ENCODE measurements around the gene FAM222A. TPM values are rescaled to one million over a fixed set of nuclear protein-coding genes. Genes with fewer than 3 reads are reported as not detected.

The FAM222A gene
- total RNA-seq, 5 donors from 2014 or later (not counting 1 experiment from before 2014, with no cell fraction given), result 0.95 to 4.2 (median 1.6) TPM

DNA sequence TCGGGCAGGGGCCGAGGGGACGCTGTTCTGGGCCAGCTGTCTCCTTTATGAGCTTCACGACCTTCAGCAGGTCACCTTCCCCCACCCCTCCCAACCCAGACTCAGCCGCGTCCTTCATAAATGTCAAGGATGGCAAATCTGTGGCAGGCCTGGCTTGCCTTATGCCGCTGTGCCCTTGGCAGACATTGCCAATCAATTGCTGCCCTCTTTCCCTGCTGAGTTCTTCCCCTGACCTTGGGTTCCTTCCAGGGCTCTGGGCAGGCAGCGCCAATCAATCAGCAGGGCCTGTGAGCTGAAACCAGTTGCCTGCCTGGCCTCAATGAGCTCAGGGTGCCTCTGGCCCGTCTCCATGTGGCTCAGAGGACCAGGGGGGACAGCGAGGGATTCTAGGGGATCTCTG lies 7.7 kb downstream of the FAM222A start:
- H3K27ac ChIP-seq (ENCODE audit: low read length), result no peak overlapping the region
- no peaks in the 10 kb centered on the region for H3K36me3 ChIP-seq (ENCODE audit: control insufficient read depth in 2 of 2, extremely low read depth in 1 of 2, insufficient read depth in 1 of 2, low read length in 1 of 2)
- Mint-ChIP-seq H3K27me3 (peaks cover 15 to 28% of the 10 kb centered on the region in 2 donors), H3K9me3 (no peaks in the 10 kb centered on the region), H3K4me1 (no peaks in the 10 kb centered on the region), H3K4me3 (no peak overlapping the region), H3K36me3 (no peaks in the 10 kb centered on the region), H3K27ac (no peak overlapping the region)
- H3K9me3 ChIP-seq, result no peaks in the 10 kb centered on the region
- CTCF ChIA-PET, result no interaction called here
- peaks cover 4 to 37% of the 10 kb centered on the region in 2 experiments for H3K27me3 ChIP-seq (replicated peaks in 1 of 2; ENCODE audit: control insufficient read depth in 2 of 2, extremely low read depth in 1 of 2, insufficient read depth in 2 of 2, low read length in 1 of 2)
- ATAC-seq (replicated peaks in 1 of 4) (no peak), DNase-seq (no peak)
- 92% methylated on average over 9 of the region's 10 CpGs for WGBS (ENCODE audit: insufficient coverage)
- H3K4me1 ChIP-seq (ENCODE audit: control insufficient read depth in 1 of 2, extremely low read depth in 1 of 2, insufficient read depth in 2 of 2, low read length in 2 of 2), result no peaks in the 10 kb centered on the region
- H3K4me3 ChIP-seq (ENCODE audit: control insufficient read depth in 1 of 2, extremely low read depth in 1 of 2, low read length in 1 of 2), result no peak overlapping the region
- POLR2A ChIA-PET, result no interaction called here

DNA sequence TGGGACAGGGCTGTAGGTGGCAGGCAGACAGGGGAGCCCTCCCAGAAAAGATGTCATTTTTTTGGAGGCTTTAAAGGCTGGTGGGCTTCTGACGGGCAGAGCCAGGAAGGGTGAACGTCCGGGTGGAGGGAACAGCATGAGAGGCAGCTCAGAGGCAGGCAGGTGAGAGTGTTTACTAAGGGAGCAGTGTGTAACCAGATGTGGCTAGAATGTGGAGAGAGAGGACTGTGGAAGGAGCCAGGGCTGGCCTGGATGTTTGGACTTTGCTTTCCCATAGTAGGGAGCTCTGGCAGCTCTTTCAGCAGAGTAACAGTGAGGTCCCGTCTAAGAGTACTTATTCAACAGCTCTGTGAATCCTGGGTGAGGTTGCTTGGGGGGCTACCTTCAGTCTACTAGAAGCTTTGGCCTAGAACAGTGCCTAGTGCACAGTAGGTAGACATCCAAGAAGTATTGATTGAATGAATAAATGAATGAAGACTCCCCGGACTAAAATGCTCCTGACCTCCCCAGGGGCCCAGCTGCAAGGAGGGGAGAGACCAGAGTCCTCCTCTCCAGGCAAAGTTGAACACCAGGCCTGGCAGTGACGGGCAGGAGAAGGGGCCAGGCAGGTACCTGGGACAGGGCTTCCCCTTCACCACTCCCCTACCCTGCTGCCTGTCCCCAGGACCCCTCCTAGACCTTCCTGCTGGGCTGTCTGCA lies 8.5 kb downstream of the FAM222A start:
- WGBS (ENCODE audit: insufficient coverage), result 78% methylated on average over 4 of the region's 6 CpGs

DNA sequence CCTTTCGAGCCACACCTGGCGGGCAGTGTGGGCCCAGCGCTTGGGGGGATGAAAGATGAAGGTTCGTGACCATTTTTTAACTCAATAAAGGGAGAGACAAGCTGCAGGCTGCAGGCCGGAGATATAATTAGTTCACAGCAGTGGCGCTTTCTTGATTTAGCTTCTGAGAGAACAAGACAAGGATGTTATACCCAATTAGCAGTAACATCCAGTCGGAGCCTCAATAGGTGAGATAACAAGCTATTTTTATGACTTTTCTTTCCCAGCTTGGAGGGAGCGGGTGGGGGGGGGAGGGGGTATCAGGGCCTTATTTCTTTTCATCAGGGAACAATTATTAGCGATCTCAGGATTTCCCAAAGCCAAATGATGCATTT lies 9.1 kb downstream of the FAM222A start:
- no peaks in the 10 kb centered on the region for H3K4me1 ChIP-seq (ENCODE audit: control insufficient read depth in 1 of 2, extremely low read depth in 1 of 2, insufficient read depth in 2 of 2, low read length in 2 of 2)
- POLR2A ChIA-PET, result interaction anchor here in 1 of 2 donors (0.6 kb wide), 1 partner anchor 250 kb away, joined by 9 read pairs; no protein-coding TSS in a partner anchor
- no peaks in the 10 kb centered on the region for H3K9me3 ChIP-seq
- WGBS (ENCODE audit: insufficient coverage), result 100% methylated on average over 2 of the region's 9 CpGs
- ATAC-seq (replicated peaks in 1 of 4), result no peak
- H3K27me3 ChIP-seq (replicated peaks in 1 of 2; ENCODE audit: control insufficient read depth in 2 of 2, extremely low read depth in 1 of 2, insufficient read depth in 2 of 2, low read length in 1 of 2), result peaks cover 0 to 23% of the 10 kb centered on the region in 2 experiments
- H3K36me3 ChIP-seq (ENCODE audit: control insufficient read depth in 2 of 2, extremely low read depth in 1 of 2, insufficient read depth in 1 of 2, low read length in 1 of 2), result no peaks in the 10 kb centered on the region
- no peak overlapping the region for H3K4me3 Mint-ChIP-seq
- H3K27ac ChIP-seq (ENCODE audit: low read length), result no peak overlapping the region
- H3K36me3 Mint-ChIP-seq, result no peaks in the 10 kb centered on the region
- H3K9me3 Mint-ChIP-seq, result no peaks in the 10 kb centered on the region
- peaks cover 5 to 16% of the 10 kb centered on the region in 2 donors for H3K27me3 Mint-ChIP-seq
- no peak for DNase-seq
- CTCF ChIA-PET, result no interaction called here
- H3K4me1 Mint-ChIP-seq, result no peaks in the 10 kb centered on the region
- H3K27ac Mint-ChIP-seq, result no peak overlapping the region
- H3K4me3 ChIP-seq (ENCODE audit: control insufficient read depth in 1 of 2, extremely low read depth in 1 of 2, low read length in 1 of 2), result no peak overlapping the region

More for the DNA sequence above, 8.5 kb downstream of the FAM222A start:
- Mint-ChIP-seq H3K4me3 (no peak overlapping the region), H3K9me3 (no peaks in the 10 kb centered on the region), H3K36me3 (no peaks in the 10 kb centered on the region), H3K27me3 (peaks cover 10 to 21% of the 10 kb centered on the region in 2 donors), H3K4me1 (no peaks in the 10 kb centered on the region), H3K27ac (no peak overlapping the region)
- Histone ChIP-seq H3K27me3 (replicated peaks in 1 of 2; ENCODE audit: control insufficient read depth in 2 of 2, extremely low read depth in 1 of 2, insufficient read depth in 2 of 2, low read length in 1 of 2) (peaks cover 0 to 28% of the 10 kb centered on the region in 2 experiments), H3K27ac (ENCODE audit: low read length) (no peak overlapping the region), H3K9me3 (no peaks in the 10 kb centered on the region), H3K4me1 (ENCODE audit: control insufficient read depth in 1 of 2, extremely low read depth in 1 of 2, insufficient read depth in 2 of 2, low read length in 2 of 2) (no peaks in the 10 kb centered on the region), H3K36me3 (ENCODE audit: control insufficient read depth in 2 of 2, extremely low read depth in 1 of 2, insufficient read depth in 1 of 2, low read length in 1 of 2) (no peaks in the 10 kb centered on the region), H3K4me3 (ENCODE audit: control insufficient read depth in 1 of 2, extremely low read depth in 1 of 2, low read length in 1 of 2) (no peak overlapping the region)
- POLR2A ChIA-PET, result interaction anchor here in 1 of 2 donors (0.6 kb wide), 1 partner anchor 250 kb away, joined by 9 read pairs; no protein-coding TSS in a partner anchor
- DNase-seq (no peak), ATAC-seq (replicated peaks in 1 of 4) (no peak)
- CTCF ChIA-PET, result no interaction called here

DNA sequence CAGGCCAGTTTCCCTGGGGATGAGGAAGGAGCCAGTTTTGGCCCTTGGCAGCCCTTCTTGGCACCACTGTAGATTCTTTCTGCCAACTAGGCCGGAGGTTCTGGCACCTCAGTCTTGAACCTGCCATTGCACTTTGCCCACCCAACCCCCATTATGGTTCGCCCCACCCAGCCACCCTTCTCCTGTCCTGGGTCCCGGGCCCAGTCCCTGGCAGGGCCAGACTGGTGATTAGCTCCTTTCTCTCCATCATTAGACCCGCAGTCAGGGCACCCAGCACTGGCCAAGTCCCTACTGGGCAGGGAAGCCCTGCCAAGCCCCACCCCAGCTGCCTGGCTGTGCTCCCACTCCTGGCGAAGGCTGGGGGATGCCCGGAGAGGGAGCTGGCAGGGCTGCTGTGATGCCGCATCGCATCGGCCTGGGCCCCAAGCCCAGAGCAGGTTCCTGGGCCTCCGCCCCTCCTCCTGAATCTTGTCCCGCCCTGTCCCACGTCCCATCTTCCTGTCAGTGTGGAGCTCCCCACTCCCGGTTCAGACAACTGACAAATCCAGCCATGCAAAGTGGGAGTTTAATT lies 9.8 kb downstream of the FAM222A start:
- Mint-ChIP-seq H3K27ac (no peak overlapping the region), H3K27me3 (peaks cover 3 to 13% of the 10 kb centered on the region in 2 donors), H3K4me1 (no peaks in the 10 kb centered on the region), H3K9me3 (no peaks in the 10 kb centered on the region), H3K4me3 (no peak overlapping the region), H3K36me3 (no peaks in the 10 kb centered on the region)
- Histone ChIP-seq H3K4me3 (ENCODE audit: control insufficient read depth in 1 of 2, extremely low read depth in 1 of 2, low read length in 1 of 2) (no peak overlapping the region), H3K4me1 (ENCODE audit: control insufficient read depth in 1 of 2, extremely low read depth in 1 of 2, insufficient read depth in 2 of 2, low read length in 2 of 2) (no peaks in the 10 kb centered on the region), H3K9me3 (no peaks in the 10 kb centered on the region), H3K27me3 (replicated peaks in 1 of 2; ENCODE audit: control insufficient read depth in 2 of 2, extremely low read depth in 1 of 2, insufficient read depth in 2 of 2, low read length in 1 of 2) (peaks cover 0 to 17% of the 10 kb centered on the region in 2 experiments), H3K36me3 (ENCODE audit: control insufficient read depth in 2 of 2, extremely low read depth in 1 of 2, insufficient read depth in 1 of 2, low read length in 1 of 2) (no peaks in the 10 kb centered on the region), H3K27ac (ENCODE audit: low read length) (no peak overlapping the region)
- ChIA-PET CTCF (interaction anchor here in 1 of 2 donors (0.6 kb wide), 1 partner anchor 41 kb away, joined by 4 read pairs; no protein-coding TSS in a partner anchor), POLR2A (no interaction called here)
- no peak for DNase-seq
- 93% methylated on average over 10 of the region's 13 CpGs for WGBS (ENCODE audit: insufficient coverage)
- ATAC-seq (replicated peaks in 1 of 4), result no peak

DNA sequence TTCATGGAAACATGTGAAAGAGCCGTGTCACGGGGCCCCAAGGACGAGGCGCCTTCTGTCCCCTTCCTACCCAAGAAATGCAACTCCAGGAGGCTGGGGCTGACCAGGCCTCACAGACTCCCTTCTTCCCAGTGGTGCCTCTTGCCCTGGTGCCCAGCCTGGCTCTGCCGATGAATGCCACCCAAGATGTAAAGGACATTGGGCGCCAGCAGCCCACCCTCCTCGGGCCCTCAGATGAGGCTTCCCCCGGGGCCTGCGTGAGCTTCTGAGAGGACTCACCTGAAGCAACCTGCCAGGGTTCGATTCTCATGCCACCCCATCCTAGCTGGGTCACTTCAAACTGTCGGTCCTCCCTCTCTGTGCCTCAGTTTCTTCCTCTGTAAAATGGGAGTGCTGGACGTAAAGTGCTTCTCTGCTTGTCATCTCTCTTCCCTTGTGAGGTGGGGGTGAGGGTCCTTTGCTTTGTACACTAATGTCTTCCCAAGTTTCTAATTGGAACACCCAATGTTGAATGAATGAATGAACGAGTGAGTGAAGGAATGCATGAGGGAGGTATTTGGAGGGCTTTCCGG lies 10.8 kb downstream of the FAM222A start:
- POLR2A ChIA-PET, result interaction anchor here in 1 of 2 donors (0.8 kb wide), 1 partner anchor 71 kb away, joined by 3 read pairs; no protein-coding TSS in a partner anchor
- peaks cover 0 to 13% of the 10 kb centered on the region in 2 experiments for H3K27me3 ChIP-seq (replicated peaks in 1 of 2; ENCODE audit: control insufficient read depth in 2 of 2, extremely low read depth in 1 of 2, insufficient read depth in 2 of 2, low read length in 1 of 2)

DNA sequence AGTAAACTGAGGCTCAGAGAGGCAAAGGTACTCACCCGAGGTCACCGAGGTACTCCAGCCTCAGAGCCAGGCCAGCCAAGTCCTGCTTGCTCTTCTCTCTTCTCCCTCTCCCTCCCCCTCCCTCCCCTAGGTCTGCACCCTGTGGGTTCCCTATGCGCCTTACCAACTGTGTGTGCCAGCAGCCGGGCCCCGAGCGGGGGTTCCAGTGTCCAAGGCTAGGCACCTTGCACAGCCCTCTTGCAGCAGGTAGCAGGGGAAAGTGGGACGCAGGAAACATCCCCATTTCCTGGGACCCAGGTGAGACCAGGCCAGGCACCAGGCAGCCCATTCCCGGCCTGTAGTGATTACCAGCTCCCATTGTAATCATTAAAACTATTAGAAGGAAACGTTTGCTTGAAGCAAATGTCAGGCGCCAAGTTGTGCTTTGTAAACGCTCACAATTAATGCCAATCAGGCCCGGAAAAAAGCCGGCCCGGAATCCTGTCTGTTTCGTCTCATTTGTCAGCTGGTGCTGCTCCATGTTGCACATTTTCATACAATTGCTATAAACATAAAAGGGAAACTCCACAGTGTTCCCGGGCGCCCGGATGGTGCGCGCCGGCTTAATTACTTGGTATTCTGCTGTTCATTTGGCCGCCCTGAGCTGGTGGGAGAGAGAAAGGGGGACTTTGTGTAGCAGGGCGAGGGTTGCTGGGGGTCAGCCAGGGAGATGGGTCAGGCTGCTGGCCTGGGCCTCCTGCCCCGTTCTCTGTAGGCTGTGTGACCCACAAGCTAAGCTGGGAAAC lies 11.9 kb downstream of the FAM222A start:
- Mint-ChIP-seq H3K4me1 (no peaks in the 10 kb centered on the region), H3K27ac (no peak overlapping the region), H3K27me3 (peaks cover 0 to 1% of the 10 kb centered on the region in 2 donors), H3K36me3 (no peaks in the 10 kb centered on the region), H3K9me3 (no peaks in the 10 kb centered on the region), H3K4me3 (no peak overlapping the region)
- WGBS (ENCODE audit: insufficient coverage), result 81% methylated on average over 11 of the region's 24 CpGs
- Histone ChIP-seq H3K4me1 (ENCODE audit: control insufficient read depth in 1 of 2, extremely low read depth in 1 of 2, insufficient read depth in 2 of 2, low read length in 2 of 2) (no peaks in the 10 kb centered on the region), H3K4me3 (ENCODE audit: control insufficient read depth in 1 of 2, extremely low read depth in 1 of 2, low read length in 1 of 2) (no peak overlapping the region), H3K27me3 (replicated peaks in 1 of 2; ENCODE audit: control insufficient read depth in 2 of 2, extremely low read depth in 1 of 2, insufficient read depth in 2 of 2, low read length in 1 of 2) (peaks cover 0 to 8% of the 10 kb centered on the region in 2 experiments), H3K9me3 (no peaks in the 10 kb centered on the region), H3K27ac (ENCODE audit: low read length) (no peak overlapping the region), H3K36me3 (ENCODE audit: control insufficient read depth in 2 of 2, extremely low read depth in 1 of 2, insufficient read depth in 1 of 2, low read length in 1 of 2) (no peaks in the 10 kb centered on the region)
- ChIA-PET POLR2A (interaction anchor here in 1 of 2 donors (0.6 to 0.8 kb wide), 4 partner anchors 10 to 1866 kb away, joined by 3 to 9 read pairs (median 4); no protein-coding TSS in a partner anchor), CTCF (no interaction called here)
- no peak for DNase-seq
- ATAC-seq (replicated peaks in 1 of 4), result no peak

More for the DNA sequence above, 10.8 kb downstream of the FAM222A start:
- ATAC-seq (replicated peaks in 1 of 4), result no peak
- no peak for DNase-seq
- Histone ChIP-seq H3K36me3 (ENCODE audit: control insufficient read depth in 2 of 2, extremely low read depth in 1 of 2, insufficient read depth in 1 of 2, low read length in 1 of 2) (no peaks in the 10 kb centered on the region), H3K4me3 (ENCODE audit: control insufficient read depth in 1 of 2, extremely low read depth in 1 of 2, low read length in 1 of 2) (no peak overlapping the region), H3K4me1 (ENCODE audit: control insufficient read depth in 1 of 2, extremely low read depth in 1 of 2, insufficient read depth in 2 of 2, low read length in 2 of 2) (no peaks in the 10 kb centered on the region), H3K9me3 (no peaks in the 10 kb centered on the region), H3K27ac (ENCODE audit: low read length) (no peak overlapping the region)
- CTCF ChIA-PET, result no interaction called here
- Mint-ChIP-seq H3K36me3 (no peaks in the 10 kb centered on the region), H3K27me3 (peaks cover 0 to 5% of the 10 kb centered on the region in 2 donors), H3K27ac (no peak overlapping the region), H3K9me3 (no peaks in the 10 kb centered on the region), H3K4me1 (no peaks in the 10 kb centered on the region), H3K4me3 (no peak overlapping the region)
- 96% methylated on average over 8 of the region's 14 CpGs for WGBS (ENCODE audit: insufficient coverage)
